Astrocyte (in vitro differentiated cells and primary cell): ENCODE measurements around the gene ARPC5.

Source experiments
- CTCF ChIP-seq: IDR thresholded peaks from 2 replicates; pipeline ENCODE4 v1.5.1; 2011; ENCODE audit warnings: low read depth, mild to moderate bottlenecking, inconsistent platforms, low read length, moderate library complexity; ENCODE audit not compliant: insufficient read depth
- EZH2 ChIP-seq: IDR thresholded peaks from 2 replicates; pipeline ENCODE4 v1.6.1; 2012; ENCODE audit warnings: mild to moderate bottlenecking, low read length, inconsistent platforms; ENCODE audit not compliant: insufficient read depth

- no peak for TF ChIP-seq CTCF
- TF ChIP-seq EZH2 = no peak
Measured at GRCh38 chr1:183605904-183606303, 29.7 kb downstream of the ARPC5 start.
